ENCODE measurements around the gene CCDC88B. TPM values are rescaled to one million over a fixed set of nuclear protein-coding genes. Genes with fewer than 3 reads are reported as not detected.

CCDC88B gene
- total and polyA plus RNA-seq, 10 of the 15 experiments (the other 5 are each of a cell fraction or from before 2014, with no cell fraction given) = 0.24 to 66.0 (median 19.2) TPM

DNA sequence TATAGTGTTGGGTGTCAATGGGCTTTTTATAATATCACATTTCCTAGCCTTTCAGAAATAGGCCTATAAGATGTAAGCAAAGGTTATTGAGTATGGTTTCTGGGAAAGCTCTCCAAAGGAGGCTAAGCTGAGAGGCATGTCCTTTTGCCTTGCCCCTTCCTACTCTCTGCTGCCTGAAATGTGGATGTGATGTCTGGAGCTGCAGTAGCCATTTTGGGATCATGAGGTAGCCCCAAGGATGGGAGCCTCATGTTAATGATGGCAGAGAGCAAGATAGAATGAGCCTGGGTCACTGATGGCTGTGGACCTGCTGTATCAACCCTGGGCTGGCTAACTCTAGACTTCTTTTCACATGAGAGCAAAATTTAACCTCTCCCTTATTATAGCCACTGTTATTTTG is 47.9 kb downstream of the CCDC88B start (continued):
- TF ChIP-seq, protein P1, sequence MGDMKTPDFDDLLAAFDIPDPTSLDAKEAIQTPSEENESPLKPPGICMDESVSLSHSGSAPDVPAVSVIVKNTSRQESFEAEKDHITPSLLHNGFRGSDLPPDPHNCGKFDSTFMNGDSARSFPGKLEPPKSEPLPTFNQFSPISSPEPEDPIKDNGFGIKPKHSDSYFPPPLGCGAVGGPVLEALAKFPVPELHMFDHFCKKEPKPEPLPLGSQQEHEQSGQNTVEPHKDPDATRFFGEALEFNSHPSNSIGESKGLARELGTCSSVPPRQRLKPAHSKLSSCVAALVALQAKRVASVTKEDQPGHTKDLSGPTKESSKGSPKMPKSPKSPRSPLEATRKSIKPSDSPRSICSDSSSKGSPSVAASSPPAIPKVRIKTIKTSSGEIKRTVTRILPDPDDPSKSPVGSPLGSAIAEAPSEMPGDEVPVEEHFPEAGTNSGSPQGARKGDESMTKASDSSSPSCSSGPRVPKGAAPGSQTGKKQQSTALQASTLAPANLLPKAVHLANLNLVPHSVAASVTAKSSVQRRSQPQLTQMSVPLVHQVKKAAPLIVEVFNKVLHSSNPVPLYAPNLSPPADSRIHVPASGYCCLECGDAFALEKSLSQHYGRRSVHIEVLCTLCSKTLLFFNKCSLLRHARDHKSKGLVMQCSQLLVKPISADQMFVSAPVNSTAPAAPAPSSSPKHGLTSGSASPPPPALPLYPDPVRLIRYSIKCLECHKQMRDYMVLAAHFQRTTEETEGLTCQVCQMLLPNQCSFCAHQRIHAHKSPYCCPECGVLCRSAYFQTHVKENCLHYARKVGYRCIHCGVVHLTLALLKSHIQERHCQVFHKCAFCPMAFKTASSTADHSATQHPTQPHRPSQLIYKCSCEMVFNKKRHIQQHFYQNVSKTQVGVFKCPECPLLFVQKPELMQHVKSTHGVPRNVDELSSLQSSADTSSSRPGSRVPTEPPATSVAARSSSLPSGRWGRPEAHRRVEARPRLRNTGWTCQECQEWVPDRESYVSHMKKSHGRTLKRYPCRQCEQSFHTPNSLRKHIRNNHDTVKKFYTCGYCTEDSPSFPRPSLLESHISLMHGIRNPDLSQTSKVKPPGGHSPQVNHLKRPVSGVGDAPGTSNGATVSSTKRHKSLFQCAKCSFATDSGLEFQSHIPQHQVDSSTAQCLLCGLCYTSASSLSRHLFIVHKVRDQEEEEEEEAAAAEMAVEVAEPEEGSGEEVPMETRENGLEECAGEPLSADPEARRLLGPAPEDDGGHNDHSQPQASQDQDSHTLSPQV (IDR thresholded peaks at IDR 0.05) = no peak
- TF ChIP-seq RELB (IDR thresholded peaks at IDR 0.05; ENCODE audit: low read depth) = no peak
- no peak for TF ChIP-seq ATF7 (IDR thresholded peaks at IDR 0.05; ENCODE audit: low read depth)
- no peak for TF ChIP-seq CBX3 (IDR thresholded peaks at IDR 0.05; ENCODE audit: borderline replicate concordance, low read depth)
- no peak for TF ChIP-seq SIN3A (IDR thresholded peaks at IDR 0.05; ENCODE audit: low read depth, low read length)
- no peak for TF ChIP-seq NFIC (IDR thresholded peaks at IDR 0.05; ENCODE audit: low read depth, low read length)
- no peak for TF ChIP-seq NR2C1 (IDR thresholded peaks at IDR 0.05)
- TF ChIP-seq NR2C2 (IDR thresholded peaks at IDR 0.05; ENCODE audit: borderline replicate concordance, control insufficient read depth, insufficient read length, low read depth) = no peak
